GM12878 (cell line): ENCODE data around the gene TULP1. TPM values are rescaled to one million over a fixed set of nuclear protein-coding genes. Genes with fewer than 3 reads are reported as not detected.

ENCODE experiments used
- ATAC-seq: fragments of 200-7000 bp; cut with Tn5 transposase; 3 replicates; pipeline ENCODE4 v1.9.1; 2020; ENCODE audit warnings: mild to moderate bottlenecking, moderate library complexity
- BruUV-seq: library from RNA; stranded (reverse); fragments of 400-500 nt; replicated peaks from 2 replicates; lab custom pipeline; 2021; lab: Mats Ljungman, UMichigan
- CTCF ChIA-PET: fragments of 300-600 bp; sonication (Branson Sonifier 250); formaldehyde crosslinking; extraction: SDS; loops from one replicate; lab custom pipeline; 2021; ENCODE audit warnings: inconsistent platforms; lab: Yijun Ruan, JAX
- POLR2A ChIA-PET: fragments of 350-600 bp; formaldehyde crosslinking; extraction: SDS; loops from one replicate; lab custom pipeline; 2021; ENCODE audit warnings: inconsistent platforms; lab: Charles Lee
- RAD21 ChIA-PET: fragments of 300-600 bp; sonication (Branson Sonifier 250); formaldehyde crosslinking; loops from one replicate; lab custom pipeline; 2023; ENCODE audit warnings: antibody characterized with exemption; ENCODE audit not compliant: unreplicated experiment; lab: Charles Lee
- SMC1A ChIA-PET: fragments of 300-600 bp; sonication (Branson Sonifier 250); formaldehyde crosslinking; loops from one replicate; lab custom pipeline; 2023; ENCODE audit not compliant: unreplicated experiment, uncharacterized antibody; lab: Charles Lee
- DNase-seq: peaks from one replicate; pipeline ENCODE4 v3.0.0-alpha.2; 2011; ENCODE audit warnings: low read depth, low spot score
- FAIRE-seq: peaks from 3 replicates; lab custom pipeline; 2011; peaks lifted over from hg19 to GRCh38; lab: Jason Lieb, UNC
- H2AFZ ChIP-seq: 2 replicates; pipeline ENCODE4 v1.6.0; 2011; ENCODE audit warnings: low read depth, low read length, control low read depth; ENCODE audit not compliant: control insufficient read depth
- H3K27ac ChIP-seq: 2 replicates; pipeline ENCODE4 v1.5.1; 2011; ENCODE audit warnings: control low read depth; ENCODE audit not compliant: control insufficient read depth, insufficient read depth
- H3K27me3 ChIP-seq, 2 experiments: replicated peaks in 1 of 2; 2 replicates each; pipeline versions ENCODE4 v1.6.0 to v1.6.1; 2011; ENCODE audit warnings: low read length in 1 of 2; ENCODE audit not compliant: control insufficient read depth in 2 of 2, insufficient read depth in 2 of 2
- H3K36me3 ChIP-seq, 2 experiments: 2 replicates each; pipeline ENCODE4 v1.5.1; 2011; ENCODE audit warnings: low read length in 1 of 2; ENCODE audit not compliant: control insufficient read depth in 2 of 2, insufficient read depth in 2 of 2
- H3K4me1 ChIP-seq: 2 replicates; pipeline ENCODE4 v1.6.1; 2011; ENCODE audit warnings: mild to moderate bottlenecking, low read length, moderate library complexity, mixed read lengths; ENCODE audit not compliant: control insufficient read depth, insufficient read depth
- H3K4me2 ChIP-seq: 2 replicates; pipeline ENCODE4 v1.6.0; 2011; ENCODE audit warnings: control low read depth; ENCODE audit not compliant: control insufficient read depth, insufficient read depth
- H3K4me3 ChIP-seq: fragments of 200-600 bp; sonication (generic); 2 replicates; pipeline ENCODE4 v1.5.1; 2016
- H3K79me2 ChIP-seq: 2 replicates; pipeline ENCODE4 v1.6.0; 2011; ENCODE audit warnings: low read length; ENCODE audit not compliant: control insufficient read depth, insufficient read depth
- H3K9ac ChIP-seq: 2 replicates; pipeline ENCODE4 v1.8.0; 2011; ENCODE audit warnings: low read length, control low read depth, mixed read lengths; ENCODE audit not compliant: control insufficient read depth, insufficient read depth
- H3K9me3 ChIP-seq: replicated peaks from 3 replicates; pipeline ENCODE4 v1.5.1; 2011; ENCODE audit warnings: mild to moderate bottlenecking, low read length; ENCODE audit not compliant: control insufficient read depth, insufficient read depth
- H4K20me1 ChIP-seq: 2 replicates; pipeline ENCODE4 v1.6.0; 2011; ENCODE audit not compliant: control insufficient read depth, insufficient read depth
- FOXK2 ChIP-seq: fragments of 450-650 bp; IDR thresholded peaks from 2 replicates; pipeline ENCODE4 v1.6.1; 2017; ENCODE audit warnings: mild to moderate bottlenecking, moderate library complexity
- MTA3 ChIP-seq: IDR thresholded peaks from 2 replicates; pipeline ENCODE4 v1.6.1; 2012; ENCODE audit warnings: low read length, inconsistent platforms, borderline replicate concordance
- MYC ChIP-seq: IDR thresholded peaks from 2 replicates; pipeline ENCODE4 v1.6.1; 2011; ENCODE audit warnings: mild to moderate bottlenecking, low read length, moderate library complexity, inconsistent platforms; ENCODE audit not compliant: insufficient read depth, insufficient replicate concordance, insufficient read length, severe bottlenecking
- RUNX3 ChIP-seq: IDR thresholded peaks from 2 replicates; pipeline ENCODE4 v1.6.1; 2012; ENCODE audit warnings: low read length, inconsistent platforms
- SUZ12 ChIP-seq: fragments of 200-600 bp; sonication (generic); IDR thresholded peaks from one replicate; pipeline ENCODE4 v1.6.1; 2018; ENCODE audit warnings: antibody characterized with exemption, mild to moderate bottlenecking; ENCODE audit not compliant: unreplicated experiment
- ZBED1 ChIP-seq: IDR thresholded peaks from 2 replicates; pipeline ENCODE4 v1.6.1; 2016; ENCODE audit warnings: borderline replicate concordance
- WGBS: methylation state at CpG from one replicate; pipeline ENCODE4 v1.1.6; 2016; ENCODE audit warnings: low lambda C conversion rate; ENCODE audit not compliant: insufficient replicate concordance, insufficient coverage; ENCODE audit errors: missing lambda C conversion rate; 5-methylcytosine and 5-hydroxymethylcytosine counted together
- in situ Hi-C: fragments of 300-500 bp; cut with MboI; formaldehyde crosslinking; loops from 9 replicates; pipeline ENCODE4 v1.14.3; 2018; ENCODE audit warnings: mixed read lengths
- intact Hi-C: fragments of 100-400 bp; cut with micrococcal nuclease; formaldehyde crosslinking; loops from one replicate; pipeline ENCODE4 v1.14.2; 2022; ENCODE audit not compliant: unreplicated experiment
- polyA plus RNA-seq, 11 experiments: library from polyadenylated mRNA; depleted of rRNA in 4 of 11; unstranded in 6 of 11; stranded (reverse) in 5 of 11; fragments of >200 nt; fragmentation: Nextera tagmentation in 4 of 11; fragmentation: Illumina TruSeq in 1 of 11; extraction: Ambion mirVana in 4 of 11; extraction: Trizol in 1 of 11; gene quantifications; 1 replicate in 1 of 11; 2 replicates in 10 of 11; pipeline versions ENCODE4 v1.2.1 to v1.2.3, GENCODE V29; 2011 to 2016; ENCODE audit warnings: inconsistent platforms in 2 of 11, missing spikeins in 2 of 11, low read depth in 1 of 11
- total RNA-seq, 4 experiments: library from RNA; depleted of rRNA in 3 of 4; stranded (reverse); fragments of >200 nt in 3 of 4; fragmentation: Illumina TruSeq in 1 of 4; extraction: Trizol in 1 of 4; gene quantifications; 2 replicates each; pipeline versions ENCODE4 v1.2.1 to v1.2.3, GENCODE V29; 2013 to 2021
- TF ChIP-seq, protein P1 (sequence below): fragments of 450-650 bp; IDR thresholded peaks from 2 replicates; pipeline ENCODE4 v1.6.1; 2018; ENCODE audit warnings: mild to moderate bottlenecking, low read depth, moderate library complexity; ENCODE audit not compliant: partially characterized antibody
- TF ChIP-seq, protein P2 (sequence below): fragments of 450-650 bp; IDR thresholded peaks from 2 replicates; pipeline ENCODE4 v1.6.1; 2016; ENCODE audit warnings: mild to moderate bottlenecking
- TF ChIP-seq, protein P3 (sequence below): fragments of 450-650 bp; formaldehyde crosslinking; IDR thresholded peaks from 2 replicates; pipeline ENCODE4 v1.4.0; 2020; ENCODE audit warnings: mild to moderate bottlenecking, moderate library complexity
- TF ChIP-seq, protein P4 (sequence below): fragments of 450-650 bp; IDR thresholded peaks from 2 replicates; pipeline ENCODE4 v1.6.1; 2017; ENCODE audit warnings: mild to moderate bottlenecking

TULP1 gene
- total and polyA plus RNA-seq, 10 of the 15 experiments (the other 5 are each of a cell fraction or from before 2014, with no cell fraction given) = not detected

DNA sequence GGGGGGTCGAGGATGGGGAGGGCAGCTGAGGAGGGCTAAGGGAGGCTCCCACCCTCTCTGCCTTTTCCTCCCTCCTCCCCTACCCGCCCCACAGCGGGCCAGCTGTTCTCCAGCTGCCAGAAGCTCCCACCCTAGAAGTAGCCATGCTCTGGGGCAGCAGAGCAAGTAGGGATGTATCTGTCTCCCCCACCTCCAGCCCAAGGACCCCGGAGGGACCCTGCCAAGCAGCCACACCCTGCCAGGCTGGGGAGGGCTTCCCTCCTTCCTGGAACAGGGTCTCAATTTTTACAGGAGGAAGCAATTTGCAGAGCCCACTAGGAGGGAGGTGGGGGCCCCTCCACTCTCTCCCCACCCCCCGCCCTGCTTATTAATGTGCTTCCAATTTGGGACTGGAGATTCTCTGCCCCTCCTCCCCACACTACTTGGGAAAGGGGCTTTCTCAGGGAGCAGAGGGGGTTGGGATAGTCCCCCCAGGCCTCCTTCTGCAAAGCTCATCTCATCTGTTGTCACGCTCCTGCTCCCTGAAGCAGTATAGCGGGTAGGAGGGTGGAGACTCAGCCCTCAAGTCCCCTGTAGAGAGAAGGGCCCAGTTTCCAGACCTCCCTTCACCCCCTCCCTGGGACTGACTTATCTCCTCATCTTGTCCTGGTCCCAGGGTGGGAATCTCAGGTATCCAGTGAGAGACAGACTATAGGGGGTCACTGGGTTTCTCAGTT, 20.3 kb downstream of the TULP1 start:
- SMC1A ChIA-PET = interaction anchor here (0.8 kb wide), 1 partner anchor 11 kb away, joined by 3 read pairs; no protein-coding TSS in a partner anchor
- Histone ChIP-seq H3K9me3 (no peaks in the 10 kb centered on the region), H3K4me3 (no peak overlapping the region), H2AFZ (no peak overlapping the region), H3K36me3 (no peaks in the 10 kb centered on the region), H4K20me1 (no peaks in the 10 kb centered on the region), H3K9ac (no peak overlapping the region), H3K27me3 (peaks cover 0 to 2% of the 10 kb centered on the region in 2 experiments; a peak in 3 of 4 replicates), H3K79me2 (no peaks in the 10 kb centered on the region), H3K4me2 (no peak overlapping the region), H3K27ac (no peak overlapping the region), H3K4me1 (peaks cover 8% of the 10 kb centered on the region)
- POLR2A ChIA-PET = no interaction called here
- ATAC-seq = no peak
- intact Hi-C loops = no loop called here
- CTCF ChIA-PET = interaction anchor here (0.6 to 0.8 kb wide), 2 partner anchors 10 to 24 kb away, joined by 3 read pairs; no protein-coding TSS in a partner anchor
- in situ Hi-C loops = no loop called here
- RAD21 ChIA-PET = no interaction called here
- 12% methylated on average over 6 of the region's 7 CpGs for WGBS
- BruUV-seq = no TSS peak
- no peak for DNase-seq
- no peak for FAIRE-seq
- no peak for TF ChIP-seq SUZ12
- TF ChIP-seq FOXK2 = no peak
- no peak for TF ChIP-seq RUNX3
- TF ChIP-seq, protein P1, sequence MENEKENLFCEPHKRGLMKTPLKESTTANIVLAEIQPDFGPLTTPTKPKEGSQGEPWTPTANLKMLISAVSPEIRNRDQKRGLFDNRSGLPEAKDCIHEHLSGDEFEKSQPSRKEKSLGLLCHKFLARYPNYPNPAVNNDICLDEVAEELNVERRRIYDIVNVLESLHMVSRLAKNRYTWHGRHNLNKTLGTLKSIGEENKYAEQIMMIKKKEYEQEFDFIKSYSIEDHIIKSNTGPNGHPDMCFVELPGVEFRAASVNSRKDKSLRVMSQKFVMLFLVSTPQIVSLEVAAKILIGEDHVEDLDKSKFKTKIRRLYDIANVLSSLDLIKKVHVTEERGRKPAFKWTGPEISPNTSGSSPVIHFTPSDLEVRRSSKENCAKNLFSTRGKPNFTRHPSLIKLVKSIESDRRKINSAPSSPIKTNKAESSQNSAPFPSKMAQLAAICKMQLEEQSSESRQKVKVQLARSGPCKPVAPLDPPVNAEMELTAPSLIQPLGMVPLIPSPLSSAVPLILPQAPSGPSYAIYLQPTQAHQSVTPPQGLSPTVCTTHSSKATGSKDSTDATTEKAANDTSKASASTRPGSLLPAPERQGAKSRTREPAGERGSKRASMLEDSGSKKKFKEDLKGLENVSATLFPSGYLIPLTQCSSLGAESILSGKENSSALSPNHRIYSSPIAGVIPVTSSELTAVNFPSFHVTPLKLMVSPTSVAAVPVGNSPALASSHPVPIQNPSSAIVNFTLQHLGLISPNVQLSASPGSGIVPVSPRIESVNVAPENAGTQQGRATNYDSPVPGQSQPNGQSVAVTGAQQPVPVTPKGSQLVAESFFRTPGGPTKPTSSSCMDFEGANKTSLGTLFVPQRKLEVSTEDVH = no peak
- no peak for TF ChIP-seq ZBED1
- TF ChIP-seq, protein P2, sequence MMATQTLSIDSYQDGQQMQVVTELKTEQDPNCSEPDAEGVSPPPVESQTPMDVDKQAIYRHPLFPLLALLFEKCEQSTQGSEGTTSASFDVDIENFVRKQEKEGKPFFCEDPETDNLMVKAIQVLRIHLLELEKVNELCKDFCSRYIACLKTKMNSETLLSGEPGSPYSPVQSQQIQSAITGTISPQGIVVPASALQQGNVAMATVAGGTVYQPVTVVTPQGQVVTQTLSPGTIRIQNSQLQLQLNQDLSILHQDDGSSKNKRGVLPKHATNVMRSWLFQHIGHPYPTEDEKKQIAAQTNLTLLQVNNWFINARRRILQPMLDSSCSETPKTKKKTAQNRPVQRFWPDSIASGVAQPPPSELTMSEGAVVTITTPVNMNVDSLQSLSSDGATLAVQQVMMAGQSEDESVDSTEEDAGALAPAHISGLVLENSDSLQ = no peak
- TF ChIP-seq, protein P3, sequence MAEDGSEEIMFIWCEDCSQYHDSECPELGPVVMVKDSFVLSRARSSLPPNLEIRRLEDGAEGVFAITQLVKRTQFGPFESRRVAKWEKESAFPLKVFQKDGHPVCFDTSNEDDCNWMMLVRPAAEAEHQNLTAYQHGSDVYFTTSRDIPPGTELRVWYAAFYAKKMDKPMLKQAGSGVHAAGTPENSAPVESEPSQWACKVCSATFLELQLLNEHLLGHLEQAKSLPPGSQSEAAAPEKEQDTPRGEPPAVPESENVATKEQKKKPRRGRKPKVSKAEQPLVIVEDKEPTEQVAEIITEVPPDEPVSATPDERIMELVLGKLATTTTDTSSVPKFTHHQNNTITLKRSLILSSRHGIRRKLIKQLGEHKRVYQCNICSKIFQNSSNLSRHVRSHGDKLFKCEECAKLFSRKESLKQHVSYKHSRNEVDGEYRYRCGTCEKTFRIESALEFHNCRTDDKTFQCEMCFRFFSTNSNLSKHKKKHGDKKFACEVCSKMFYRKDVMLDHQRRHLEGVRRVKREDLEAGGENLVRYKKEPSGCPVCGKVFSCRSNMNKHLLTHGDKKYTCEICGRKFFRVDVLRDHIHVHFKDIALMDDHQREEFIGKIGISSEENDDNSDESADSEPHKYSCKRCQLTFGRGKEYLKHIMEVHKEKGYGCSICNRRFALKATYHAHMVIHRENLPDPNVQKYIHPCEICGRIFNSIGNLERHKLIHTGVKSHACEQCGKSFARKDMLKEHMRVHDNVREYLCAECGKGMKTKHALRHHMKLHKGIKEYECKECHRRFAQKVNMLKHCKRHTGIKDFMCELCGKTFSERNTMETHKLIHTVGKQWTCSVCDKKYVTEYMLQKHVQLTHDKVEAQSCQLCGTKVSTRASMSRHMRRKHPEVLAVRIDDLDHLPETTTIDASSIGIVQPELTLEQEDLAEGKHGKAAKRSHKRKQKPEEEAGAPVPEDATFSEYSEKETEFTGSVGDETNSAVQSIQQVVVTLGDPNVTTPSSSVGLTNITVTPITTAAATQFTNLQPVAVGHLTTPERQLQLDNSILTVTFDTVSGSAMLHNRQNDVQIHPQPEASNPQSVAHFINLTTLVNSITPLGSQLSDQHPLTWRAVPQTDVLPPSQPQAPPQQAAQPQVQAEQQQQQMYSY (CRISPR knock-in tag) = no peak
- no peak for TF ChIP-seq MTA3
- no peak for TF ChIP-seq MYC
- TF ChIP-seq, protein P4, sequence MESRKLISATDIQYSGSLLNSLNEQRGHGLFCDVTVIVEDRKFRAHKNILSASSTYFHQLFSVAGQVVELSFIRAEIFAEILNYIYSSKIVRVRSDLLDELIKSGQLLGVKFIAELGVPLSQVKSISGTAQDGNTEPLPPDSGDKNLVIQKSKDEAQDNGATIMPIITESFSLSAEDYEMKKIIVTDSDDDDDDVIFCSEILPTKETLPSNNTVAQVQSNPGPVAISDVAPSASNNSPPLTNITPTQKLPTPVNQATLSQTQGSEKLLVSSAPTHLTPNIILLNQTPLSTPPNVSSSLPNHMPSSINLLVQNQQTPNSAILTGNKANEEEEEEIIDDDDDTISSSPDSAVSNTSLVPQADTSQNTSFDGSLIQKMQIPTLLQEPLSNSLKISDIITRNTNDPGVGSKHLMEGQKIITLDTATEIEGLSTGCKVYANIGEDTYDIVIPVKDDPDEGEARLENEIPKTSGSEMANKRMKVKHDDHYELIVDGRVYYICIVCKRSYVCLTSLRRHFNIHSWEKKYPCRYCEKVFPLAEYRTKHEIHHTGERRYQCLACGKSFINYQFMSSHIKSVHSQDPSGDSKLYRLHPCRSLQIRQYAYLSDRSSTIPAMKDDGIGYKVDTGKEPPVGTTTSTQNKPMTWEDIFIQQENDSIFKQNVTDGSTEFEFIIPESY = no peak
